ENCODE measurements around the gene CDKL2.

CDKL2 gene

DNA sequence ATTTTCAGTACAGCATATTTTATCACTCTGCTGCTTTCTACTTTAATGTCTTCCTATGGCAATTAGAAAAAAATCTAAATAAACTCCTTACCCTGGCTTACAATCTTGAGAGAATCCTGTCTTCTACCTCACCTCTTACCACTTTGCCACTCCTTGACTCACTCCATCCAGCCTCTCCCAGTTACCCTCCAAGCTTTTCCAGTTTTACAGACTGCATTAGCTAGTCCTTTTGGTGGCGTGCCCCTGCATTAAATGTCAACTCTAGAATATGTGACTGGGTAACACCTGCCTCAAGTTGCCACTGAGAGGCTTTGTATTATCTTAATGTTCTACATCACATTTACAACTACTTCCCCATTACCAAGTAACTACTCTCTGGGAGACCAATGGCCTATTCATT lies 7.5 kb upstream of the CDKL2 start:
- DNase-seq = no peak

DNA sequence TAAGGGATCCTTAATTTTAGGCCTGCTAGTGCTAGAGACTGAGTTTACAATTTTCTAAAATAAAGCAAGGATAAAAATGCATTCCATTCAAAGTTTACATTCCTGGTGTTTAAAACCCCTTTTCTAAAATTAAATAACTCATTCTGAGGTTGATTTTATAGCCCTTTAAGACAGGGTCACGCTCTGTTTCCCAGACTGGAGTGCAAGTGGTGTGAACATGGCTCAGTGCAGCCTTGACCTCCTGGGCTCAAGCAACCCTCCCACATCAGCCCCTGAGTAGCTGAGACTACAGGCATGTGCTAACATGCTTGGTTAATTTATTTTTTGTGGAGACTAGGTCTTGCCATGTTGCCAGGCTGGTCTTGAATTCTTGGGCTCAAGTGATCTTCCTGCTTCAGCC lies 6.8 kb upstream of the CDKL2 start:
- DNase-seq = no peak

DNA sequence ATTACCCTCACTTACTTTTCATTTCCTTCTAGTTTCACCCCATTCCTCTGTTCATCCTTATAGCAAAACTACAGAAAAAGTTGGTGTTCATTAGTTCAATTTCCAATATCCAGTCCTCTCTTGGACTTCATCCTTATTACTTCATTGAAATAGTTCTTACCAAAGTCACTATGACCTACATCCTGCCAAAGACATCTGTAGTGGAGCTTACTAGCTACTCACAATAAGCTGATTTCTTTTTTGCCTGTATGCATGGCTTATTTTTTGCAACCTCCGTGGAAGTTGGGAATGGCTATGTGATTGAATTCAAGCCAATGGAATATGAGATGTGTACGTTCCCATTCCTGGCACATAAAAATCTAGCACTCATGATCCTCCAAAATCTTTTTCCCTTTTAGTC lies 4.6 kb upstream of the CDKL2 start:
- no peak for DNase-seq

DNA sequence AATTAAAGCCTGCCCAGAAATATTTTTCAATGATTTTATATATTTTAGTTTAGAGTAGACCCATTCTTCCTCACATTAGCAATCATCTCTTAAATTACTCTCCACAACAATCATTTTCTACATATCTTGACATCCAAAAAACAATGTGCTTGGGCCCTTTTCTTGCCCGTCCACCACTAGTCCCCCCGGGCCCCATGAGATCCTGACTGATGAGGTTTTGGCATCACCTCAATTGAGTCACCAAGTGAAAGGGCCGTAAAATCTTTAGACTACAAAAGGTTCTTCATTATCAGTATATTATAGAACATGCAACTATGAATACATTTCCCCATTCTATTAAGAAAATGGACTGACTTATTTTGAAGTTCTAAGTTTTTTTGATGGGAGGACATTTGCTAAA lies 4.0 kb upstream of the CDKL2 start:
- DNase-seq = no peak

DNA sequence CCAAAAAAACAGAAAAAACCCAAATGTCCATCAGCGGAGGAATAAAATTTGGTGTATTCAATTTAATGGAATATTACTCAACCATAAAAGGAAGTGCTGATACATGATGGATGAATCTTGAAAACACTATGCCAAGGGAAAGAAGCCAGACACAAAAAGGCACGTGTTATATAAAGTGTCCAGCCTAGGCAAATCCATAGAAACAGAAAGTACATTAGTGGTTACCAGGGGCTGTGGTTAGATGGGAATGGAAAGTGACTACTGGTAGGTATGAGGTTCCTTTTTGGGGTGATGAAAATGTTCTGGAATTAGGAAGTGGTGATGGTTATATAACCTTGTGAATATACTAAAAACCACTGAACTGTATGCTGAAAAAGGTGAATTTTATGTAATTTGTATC lies 3.5 kb upstream of the CDKL2 start:
- DNase-seq = no peak

DNA sequence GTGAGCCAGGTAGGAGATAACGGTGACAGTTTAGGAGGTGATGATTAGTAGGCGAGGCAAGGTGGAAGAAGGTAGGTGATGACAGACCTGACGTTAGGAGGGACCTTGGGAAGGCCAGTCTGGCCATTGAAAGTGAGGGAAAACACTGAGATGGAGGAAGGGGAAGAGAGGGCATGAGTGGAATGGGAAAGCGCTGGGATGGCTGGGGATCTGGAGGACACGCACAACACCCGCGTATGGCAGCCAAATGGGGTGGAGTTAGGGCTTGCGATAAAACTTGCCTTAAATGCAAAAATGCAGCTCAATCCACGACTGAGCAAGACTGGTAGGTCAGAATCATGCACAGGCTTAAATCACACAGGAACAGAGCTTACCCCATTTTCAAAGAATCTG lies 605 bp upstream of the CDKL2 start:
- no peak for DNase-seq

DNA sequence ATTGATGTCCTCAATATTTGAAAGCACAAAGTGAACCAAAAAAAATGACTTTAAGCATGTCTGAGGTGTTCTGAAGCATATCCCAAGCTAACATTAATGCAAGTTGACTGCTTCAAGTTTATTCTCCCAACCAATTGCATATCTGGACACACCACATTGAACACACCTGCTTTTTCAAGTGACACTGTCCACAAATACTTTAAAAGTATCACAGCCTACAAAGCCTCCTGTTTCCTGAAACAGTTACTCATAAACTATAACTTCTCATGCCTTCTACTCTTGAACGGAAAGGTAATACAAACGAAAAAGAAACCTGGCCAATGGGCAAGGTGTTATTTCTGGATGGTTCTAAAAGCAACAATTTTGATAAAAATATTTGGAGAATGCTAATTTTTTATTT lies 1.1 kb downstream of the CDKL2 start:
- no peak for DNase-seq

DNA sequence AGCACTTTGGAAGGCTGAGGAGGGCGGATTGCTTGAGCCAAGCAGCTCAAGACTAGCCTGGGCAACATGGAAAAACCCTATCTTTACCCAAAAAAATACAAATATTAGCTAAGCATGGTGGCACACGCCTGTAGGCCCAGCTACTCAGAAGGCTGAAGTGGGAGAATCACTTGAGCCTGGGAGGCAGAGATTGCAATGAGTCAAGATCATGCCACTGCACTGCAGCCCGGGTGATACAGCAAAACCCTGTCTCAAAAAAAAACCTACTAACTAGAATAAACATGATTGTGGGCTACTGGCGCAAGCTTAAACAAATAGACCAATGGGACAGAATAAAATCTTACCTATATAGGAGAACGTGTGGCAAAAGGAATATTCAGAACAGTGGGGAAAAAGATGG lies 7.3 kb downstream of the CDKL2 start:
- DNase-seq = no peak

DNA sequence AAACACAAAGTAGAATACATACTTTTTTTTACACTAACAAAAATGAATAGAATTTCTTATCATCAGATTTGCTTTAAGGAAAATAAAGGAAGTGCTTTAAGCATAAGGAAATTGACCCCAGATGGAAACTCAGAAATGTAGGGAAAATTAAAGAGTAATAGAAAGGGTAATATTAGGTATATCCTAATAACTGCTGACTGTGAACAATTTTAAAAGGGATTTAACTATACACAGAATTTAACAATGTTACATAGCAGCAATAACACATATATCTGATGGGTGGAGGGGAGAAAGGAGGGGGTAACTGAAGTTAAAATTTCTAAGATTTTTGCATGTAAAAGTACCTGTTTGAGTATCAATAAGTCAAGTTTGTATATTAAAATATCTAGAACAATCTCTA lies 8.6 kb downstream of the CDKL2 start:
- no peak for DNase-seq

DNA sequence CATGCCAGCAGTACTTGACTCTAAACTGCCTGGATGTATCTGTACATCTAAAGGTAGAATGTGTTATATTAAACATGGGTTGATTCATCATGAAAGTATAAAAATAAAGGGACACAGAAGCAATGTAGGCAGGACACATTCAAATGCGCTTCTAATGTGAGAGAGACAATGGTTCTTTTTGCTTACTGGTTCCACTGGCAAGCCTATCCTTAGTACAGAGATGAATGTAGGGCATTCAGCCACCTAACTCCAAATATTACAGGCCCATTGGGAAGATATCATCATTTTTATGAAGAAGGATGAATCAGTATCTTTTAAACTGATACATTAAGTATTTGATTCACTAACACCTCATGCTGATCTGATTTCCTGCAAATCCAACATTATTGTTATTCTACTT lies 18.0 kb downstream of the CDKL2 start:
- DNase-seq = no peak

DNA sequence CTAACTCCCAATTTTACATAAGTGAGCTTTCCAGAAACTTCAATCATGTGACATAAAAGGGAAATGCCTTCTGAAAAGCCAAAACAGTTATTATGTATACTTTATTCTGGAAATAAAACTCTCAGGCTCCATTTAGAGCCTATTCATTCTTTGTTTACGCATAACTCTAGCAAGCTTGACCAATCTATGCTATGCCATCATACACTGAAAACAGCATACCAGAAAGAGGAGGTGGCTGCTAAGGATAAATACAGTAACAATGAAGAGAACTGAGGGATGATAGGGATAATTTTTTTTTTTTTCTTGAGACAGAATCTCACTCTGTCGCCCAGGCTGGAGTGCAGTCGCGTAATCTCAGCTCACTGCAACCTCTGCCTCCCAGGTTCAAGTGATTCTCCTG lies 24.4 kb downstream of the CDKL2 start:
- no peak for DNase-seq

DNA sequence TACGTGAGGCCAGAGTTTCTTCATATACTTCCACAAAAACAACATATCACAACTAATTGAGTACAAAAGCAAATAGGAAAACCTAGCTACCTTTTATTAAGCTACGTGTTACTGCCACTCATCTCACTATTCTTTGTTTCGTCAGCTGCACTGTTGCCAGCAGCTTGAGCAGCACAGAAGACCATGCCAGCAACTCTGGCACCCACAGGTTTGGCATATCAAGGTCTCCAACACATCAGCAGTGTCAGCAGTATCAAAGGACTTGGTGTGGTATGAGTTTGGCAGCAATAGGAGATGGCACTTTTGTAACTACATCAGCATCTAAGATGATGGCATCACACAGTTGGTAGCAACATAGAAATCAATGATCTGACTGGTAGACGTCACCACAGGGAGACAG lies 30.7 kb downstream of the CDKL2 start:
- no peak for DNase-seq

DNA sequence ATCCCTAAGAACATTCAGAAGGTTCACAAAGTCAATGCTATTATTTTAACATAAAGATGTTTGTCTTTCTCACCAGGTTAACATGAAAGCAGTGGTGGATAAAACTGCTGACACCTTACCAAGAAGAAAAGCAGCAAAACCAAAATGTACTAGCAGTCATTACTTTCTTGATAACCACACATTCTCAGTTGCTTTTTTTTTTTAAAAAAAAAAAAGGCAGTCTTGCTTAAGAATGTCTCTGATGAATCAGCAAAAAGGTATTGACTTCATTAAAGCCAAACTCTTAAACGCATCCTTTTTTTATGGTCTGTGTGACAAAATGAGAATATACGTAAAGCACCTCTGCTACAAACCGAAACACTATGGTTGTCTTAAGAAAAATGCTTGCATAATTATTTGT lies 31.9 kb downstream of the CDKL2 start:
- no peak for DNase-seq

DNA sequence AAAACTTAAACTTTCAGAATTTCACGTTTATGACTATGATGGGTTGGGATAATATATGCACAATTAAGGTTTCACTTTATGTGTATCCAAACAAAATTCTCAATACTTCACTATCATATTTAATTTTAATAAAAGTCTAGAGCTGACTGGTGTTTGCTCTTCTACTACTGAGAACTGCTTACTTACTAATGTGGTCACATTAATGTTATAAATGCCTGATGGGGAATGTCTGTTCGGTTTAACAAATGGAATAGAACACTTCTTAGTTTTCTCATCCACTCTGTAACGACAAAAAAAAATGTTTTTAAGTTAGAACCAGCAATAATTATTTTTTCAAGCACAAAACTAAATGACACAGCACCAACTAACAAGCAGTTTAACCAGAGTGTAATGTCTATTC lies 34.3 kb downstream of the CDKL2 start:
- DNase-seq = no peak

DNA sequence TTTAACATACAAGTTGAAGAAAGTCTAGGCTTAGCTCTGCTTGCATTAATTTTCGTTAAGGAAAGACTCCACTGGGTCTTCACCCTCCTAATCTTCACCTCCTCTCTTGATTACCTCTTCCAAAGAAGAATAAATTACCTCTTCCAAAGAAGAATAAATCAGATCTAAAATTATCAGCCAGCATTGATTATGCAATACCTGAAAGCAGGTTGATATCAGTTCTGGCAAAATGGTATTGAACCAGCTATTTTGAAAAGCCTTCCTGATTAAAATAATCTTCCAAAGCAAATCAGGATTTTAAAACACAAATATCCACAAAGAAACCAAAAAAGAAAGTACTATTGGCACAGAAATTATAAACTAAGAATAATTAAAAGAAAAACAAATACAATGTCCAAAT lies 36.9 kb downstream of the CDKL2 start:
- DNase-seq = no peak

DNA sequence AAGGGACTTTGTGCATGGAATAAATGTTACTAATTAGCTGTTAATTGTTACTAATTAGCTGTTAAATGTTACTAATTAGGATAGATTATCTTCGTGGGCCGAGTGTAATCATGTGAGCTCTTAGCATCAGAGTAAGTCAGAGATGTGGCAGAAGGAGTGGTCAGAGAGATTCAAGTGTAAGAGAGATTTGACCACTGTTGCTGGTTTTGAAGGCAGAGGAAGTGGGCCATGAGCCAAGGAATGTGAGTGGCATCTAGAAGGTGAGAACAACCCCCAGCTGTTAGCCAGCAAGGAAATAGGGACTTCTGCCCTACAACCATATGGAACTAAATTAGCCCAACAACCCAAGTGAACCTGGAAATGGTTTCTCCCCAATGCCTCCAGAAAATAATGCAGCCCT lies 46.3 kb downstream of the CDKL2 start:
- DNase-seq = no peak

DNA sequence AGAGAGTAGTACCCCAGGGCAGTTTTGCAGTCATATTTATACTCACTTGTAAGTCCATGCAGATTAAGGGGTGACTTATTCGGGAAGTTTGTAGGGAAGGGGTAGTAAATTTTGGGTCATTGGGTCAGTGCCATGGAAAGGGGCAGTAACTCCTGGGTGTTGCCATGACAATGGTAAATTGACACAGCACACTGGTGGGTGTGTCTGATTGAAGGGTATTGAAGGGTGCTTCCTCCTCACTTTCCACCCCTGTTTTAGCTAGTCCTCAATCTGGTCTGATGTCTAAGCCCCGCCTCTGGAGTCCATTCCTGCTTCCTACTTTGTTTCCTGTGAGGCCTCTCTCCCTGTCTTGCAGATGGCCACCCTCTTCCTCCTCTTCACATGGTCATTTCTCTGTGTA lies 62.6 kb downstream of the CDKL2 start:
- no peak for DNase-seq

DNA sequence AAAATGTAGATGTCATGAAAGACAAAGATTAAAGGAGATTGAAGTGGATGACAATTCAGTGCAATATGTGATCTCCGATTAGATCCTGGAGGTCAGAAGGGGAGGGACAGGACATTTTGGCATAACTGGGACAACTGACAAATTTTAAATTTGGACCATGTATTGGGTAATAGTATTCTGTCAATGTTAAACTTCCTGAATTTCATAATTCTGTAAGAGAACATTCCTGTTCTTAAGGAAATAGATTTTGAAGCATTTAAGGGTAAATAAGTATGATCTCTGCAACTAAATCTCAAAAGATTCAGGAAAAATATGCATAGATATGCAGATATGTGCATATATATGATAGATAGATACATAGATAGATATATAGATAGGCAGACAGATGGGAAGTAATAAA lies 63.4 kb downstream of the CDKL2 start:
- DNase-seq = no peak

DNA sequence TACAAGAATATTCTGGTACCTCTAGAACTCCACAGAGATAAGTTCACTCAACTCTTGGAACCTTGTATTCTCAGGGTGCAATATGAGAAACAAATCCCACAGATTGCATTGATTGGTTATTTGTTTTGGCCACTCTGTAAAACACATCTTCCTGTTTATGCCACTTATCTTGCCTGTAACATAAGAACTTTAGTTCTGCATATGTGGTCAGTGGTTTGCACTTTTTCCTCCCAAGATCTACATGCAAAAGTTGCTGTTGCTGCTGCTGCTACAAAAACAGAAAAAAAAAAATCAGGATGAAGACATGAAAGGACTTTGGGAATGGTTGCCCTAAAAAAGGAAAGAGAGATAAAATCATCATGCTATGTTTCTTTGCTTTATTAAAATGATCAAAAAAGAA lies 64.8 kb downstream of the CDKL2 start:
- no peak for DNase-seq

DNA sequence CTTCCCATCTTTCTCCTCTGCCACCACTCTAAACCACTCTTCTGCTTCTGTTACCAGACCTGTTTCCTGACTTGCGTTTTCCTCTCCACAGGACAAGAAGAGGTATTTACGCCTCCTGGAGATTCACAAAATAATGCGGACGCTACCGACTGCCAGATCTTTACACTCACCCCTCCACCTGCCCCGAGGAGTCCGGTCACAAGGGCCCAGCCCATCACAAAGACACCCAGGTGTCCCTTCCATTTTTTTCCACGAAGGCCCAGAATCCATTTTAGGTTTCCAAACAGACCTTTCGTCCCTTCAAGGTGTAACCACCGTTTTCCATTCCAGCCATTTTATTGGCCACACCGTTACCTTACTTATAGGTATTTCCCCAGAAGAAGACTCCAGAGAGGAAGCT lies 66.3 kb downstream of the CDKL2 start:
- no peak for DNase-seq

DNA sequence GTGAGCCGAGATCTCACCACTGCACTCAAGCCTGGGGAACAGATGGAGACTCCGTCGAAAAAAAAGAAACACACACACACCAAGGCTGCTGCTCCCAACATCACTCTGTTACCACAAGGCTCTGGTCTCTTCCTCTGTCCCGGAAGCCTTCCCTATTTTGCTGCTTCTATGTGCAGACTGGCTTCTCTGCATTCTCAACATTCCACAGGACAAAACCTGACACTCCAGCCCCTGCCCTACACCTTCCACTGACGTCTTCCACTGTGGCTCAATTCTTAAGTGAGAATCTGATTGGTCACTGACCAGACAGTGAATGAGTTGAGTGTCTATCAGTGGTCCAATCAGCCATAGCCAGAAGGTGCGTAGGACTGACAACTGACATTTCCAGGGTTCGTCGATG lies 68.5 kb downstream of the CDKL2 start:
- DNase-seq = no peak

DNA sequence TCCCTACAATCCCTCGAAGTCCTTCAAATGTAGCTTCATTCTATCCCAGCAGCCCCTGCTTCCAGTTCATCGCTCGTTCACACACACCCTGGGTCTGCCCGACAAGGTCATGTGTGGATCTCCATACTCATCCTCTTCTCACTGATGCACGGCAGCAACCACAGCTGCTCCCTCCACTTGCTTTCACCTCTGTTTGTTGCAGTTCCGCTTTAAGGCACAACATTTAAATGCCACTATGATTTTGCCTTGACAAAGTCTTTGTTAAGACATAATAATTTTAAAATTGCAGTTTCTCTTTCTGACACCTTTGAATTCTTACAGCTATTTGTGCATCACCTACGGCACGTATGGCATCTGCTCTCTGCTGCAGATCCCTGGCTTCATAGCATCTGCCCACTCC lies 72.6 kb downstream of the CDKL2 start:
- DNase-seq = no peak

DNA sequence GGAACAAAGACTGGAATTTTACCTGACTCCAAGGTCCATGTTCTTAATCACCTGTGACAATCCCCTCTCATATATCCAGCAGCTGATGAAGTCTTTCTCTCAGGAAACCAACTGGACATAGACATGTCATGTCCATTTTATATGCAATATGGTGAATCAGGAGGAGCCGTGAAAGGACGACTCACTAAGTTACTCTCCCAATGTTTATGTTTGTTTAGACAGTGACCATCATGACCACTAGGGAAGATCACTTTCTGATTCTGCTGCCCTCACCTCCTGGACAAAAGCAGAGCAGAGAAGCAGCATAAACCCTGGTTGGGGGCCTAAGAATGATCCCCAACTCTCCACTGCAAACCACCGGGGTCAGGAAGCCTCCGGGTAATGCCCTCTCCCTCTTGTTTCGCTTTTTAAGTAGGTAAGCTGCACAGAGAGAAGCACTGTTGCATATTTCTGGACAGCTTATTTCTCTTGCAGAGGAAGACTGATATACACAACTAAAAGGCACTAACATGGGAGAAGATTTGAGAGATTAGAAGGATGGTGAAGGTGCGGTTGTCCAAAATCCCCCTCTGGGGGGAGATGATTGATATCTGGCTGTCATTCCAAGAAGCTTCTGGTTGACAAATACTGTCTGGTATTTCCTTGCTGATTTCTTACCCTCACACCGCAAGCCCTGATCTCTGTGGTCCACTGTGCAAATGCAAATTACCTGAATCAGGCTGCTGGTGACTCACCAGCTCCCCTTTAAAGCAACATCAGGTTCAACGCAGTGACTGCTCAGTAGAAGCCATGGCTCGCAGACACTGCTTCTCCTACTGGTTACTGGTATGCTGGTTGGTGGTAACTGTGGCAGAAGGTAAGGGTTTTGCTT lies 74.8 kb downstream of the CDKL2 start, which contains the start of gene ODAPH:
ODAPH (plus strand) TSS at position 773 of the 871 bp plus-strand sequence; CDS start at position 790, 17 bp downstream.
- DNase-seq = no peak

DNA sequence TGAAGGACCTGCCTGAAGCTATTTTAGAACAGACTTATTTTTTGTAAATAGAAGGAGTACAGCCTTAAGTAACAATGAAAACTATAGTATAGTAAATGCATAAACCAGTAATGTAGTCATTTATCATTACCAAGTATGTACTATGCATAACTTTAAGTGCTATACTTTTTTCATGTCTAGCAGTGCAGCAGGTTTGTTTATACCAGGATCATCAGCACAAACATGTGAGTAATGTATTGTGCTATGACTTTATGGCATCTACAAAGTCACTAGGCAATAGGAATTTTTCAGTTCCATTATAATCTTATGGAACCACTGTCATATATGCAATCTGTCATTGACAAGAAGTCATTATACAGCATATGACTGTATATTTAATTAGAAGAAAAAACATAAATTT lies 77.9 kb downstream of the CDKL2 start:
- no peak for DNase-seq

DNA sequence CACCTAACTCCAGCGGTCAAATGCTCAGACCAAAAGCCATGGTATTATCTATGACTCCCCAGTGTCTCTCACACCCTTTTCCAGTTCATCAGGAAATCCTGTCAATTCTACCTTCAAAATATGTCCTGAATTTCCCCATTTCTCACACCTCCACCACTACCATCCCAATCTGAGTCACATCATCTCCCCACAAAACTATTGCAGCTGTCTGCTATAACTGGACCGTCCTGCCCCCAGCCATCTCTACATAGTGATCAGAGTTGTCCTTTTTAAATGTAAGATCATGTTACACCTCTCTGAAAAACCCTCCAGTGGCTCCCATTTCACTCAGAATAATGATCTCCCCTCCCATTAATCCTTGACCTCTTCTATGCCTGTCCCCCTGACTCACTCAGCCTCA lies 81.3 kb downstream of the CDKL2 start:
- no peak for DNase-seq
